GM12873 (cell line): ENCODE measurements around the gene TRIM45.

Source experiments
- TF ChIP-seq, protein P1 (sequence below): IDR thresholded peaks from 2 replicates; pipeline ENCODE4 v1.5.1; 2012; ENCODE audit warnings: low read depth, mild to moderate bottlenecking, moderate library complexity, low read length, control low read depth; ENCODE audit not compliant: insufficient read depth; ENCODE audit errors: missing control alignments

TRIM45 gene, protein sequence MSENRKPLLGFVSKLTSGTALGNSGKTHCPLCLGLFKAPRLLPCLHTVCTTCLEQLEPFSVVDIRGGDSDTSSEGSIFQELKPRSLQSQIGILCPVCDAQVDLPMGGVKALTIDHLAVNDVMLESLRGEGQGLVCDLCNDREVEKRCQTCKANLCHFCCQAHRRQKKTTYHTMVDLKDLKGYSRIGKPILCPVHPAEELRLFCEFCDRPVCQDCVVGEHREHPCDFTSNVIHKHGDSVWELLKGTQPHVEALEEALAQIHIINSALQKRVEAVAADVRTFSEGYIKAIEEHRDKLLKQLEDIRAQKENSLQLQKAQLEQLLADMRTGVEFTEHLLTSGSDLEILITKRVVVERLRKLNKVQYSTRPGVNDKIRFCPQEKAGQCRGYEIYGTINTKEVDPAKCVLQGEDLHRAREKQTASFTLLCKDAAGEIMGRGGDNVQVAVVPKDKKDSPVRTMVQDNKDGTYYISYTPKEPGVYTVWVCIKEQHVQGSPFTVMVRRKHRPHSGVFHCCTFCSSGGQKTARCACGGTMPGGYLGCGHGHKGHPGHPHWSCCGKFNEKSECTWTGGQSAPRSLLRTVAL

DNA sequence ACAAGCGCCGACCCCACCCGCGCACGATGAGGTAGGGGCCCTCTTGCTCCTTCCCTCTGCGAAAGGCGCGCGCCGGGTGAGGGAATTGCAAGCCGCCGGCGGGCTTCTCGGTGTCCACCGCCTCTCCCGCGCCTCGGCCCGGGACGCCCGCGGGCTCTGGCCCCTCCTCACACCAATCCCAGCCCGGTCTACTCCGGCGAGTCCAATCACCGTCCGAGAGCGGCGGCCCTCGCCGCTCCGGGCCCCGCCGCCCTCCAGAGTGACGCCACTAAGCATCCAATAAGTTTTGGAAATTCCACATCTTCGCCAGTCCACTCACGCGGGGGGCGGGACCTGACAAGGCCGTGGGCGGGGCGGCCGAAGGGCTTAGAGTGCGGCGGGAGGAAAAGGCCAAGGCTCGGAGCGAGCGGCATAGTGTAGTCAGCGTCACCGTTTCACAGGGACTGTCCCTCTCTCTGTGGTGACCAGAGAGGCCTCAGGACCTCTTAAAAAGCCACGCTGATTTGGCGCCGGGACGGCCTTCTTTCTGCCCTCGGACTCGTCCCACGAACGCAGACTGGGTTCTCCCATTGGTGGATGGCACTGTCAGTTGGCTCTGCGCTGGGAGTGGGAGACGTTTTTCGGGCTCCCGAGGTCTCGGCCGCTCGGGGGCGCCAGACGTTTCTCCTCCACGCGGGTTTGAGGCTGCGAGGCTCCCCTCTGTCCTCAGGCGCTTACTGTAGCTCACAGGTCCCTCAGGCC is at the start of gene TRIM45:
Gene TRIM45 (minus strand): TSS at position 161 of the 741 bp plus-strand sequence. CDS start 548 bp downstream, outside the sequence.
- TF ChIP-seq, protein P1, sequence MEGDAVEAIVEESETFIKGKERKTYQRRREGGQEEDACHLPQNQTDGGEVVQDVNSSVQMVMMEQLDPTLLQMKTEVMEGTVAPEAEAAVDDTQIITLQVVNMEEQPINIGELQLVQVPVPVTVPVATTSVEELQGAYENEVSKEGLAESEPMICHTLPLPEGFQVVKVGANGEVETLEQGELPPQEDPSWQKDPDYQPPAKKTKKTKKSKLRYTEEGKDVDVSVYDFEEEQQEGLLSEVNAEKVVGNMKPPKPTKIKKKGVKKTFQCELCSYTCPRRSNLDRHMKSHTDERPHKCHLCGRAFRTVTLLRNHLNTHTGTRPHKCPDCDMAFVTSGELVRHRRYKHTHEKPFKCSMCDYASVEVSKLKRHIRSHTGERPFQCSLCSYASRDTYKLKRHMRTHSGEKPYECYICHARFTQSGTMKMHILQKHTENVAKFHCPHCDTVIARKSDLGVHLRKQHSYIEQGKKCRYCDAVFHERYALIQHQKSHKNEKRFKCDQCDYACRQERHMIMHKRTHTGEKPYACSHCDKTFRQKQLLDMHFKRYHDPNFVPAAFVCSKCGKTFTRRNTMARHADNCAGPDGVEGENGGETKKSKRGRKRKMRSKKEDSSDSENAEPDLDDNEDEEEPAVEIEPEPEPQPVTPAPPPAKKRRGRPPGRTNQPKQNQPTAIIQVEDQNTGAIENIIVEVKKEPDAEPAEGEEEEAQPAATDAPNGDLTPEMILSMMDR: peak; percentile 82

DNA sequence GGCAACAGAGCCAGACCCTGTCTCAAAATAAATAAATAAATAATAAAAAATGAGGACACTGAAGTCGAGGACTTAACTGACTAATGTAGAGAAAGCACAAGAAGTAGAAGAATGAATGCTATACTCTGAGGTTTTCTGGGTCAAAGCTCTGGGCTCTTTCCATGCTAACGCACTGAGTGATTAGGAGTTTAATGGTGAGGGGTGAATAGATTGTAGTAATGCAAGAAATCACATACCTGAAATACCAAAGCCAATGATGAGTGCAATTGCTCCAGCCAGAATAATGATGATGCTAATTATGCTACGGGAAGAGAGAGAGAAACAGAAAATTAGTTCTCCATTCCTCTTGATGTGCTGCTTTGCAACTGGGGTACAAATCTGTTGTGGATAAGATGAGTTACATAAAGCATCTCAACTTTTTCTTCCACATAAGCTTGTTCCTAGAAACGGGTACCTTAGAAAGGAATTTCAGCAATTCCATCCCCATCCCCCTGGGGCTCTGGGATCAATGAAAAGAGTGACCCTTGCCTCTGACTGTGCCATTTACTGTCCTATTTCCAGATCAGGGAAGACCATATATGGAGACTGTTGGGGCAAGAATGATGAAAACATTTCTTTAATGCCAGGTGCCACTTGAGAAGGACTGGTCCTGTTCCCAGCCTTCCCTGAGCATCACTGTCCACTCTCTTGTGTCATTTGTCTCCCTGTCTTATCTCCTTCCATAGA is 48.5 kb upstream of the TRIM45 start:
- TF ChIP-seq, protein P1: no peak

DNA sequence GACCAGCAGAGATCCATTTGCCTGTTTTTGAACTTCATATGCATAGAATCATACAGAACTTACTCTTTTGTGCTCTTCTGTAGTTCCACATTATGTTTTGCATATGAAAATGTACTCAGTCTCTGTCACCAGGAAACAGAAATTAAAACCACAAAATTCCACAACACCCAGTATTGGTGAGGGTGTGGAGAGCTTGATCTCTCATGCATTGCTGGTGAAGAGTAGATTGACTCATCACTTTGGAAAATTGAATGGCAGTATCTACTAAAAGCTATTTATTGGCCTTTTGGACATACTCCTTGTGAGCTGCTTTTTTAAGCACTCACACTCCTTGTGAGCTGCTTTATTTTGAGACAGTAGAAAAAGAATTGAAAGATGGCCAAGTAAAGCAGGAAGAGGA is 45.9 kb upstream of the TRIM45 start:
- TF ChIP-seq, protein P1: no peak

DNA sequence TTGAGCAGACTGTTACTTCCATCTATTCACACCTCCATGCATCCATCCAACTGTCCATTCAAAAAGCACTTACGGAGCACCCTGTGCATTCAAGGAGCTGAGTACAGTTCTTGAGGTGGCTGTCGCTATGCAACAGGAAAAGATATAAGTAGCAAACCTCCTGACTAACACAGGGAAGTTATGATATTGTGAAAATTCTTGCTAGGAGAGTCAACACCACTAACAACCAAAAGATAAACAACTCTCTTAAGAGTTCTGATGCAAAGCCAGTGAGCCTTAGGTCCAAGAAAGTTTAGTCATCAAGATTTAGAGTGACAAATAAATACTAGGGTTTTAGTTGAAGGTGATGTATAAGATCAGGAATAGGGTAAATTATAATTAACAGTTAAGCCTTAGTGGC is 44.5 kb upstream of the TRIM45 start:
- TF ChIP-seq, protein P1: no peak

DNA sequence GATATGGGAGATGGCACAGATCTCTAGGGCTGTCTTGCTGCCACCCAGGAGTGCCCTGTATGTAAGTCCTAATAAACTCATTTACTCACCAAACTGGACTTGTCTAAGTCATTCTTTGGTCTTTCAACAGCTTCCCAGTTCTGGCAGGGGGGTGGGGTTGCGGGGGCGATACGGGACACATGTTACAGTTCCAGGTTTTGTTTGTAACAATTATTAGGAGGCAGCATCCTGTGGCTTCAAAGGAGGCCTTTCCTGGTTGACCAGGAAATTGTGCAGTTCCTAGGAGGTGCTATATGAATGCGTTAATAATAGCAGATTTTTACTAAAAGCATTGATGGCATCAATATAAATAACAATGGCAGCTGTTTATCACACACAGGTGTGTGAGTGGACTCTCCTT is 42.7 kb upstream of the TRIM45 start:
- TF ChIP-seq, protein P1: no peak

DNA sequence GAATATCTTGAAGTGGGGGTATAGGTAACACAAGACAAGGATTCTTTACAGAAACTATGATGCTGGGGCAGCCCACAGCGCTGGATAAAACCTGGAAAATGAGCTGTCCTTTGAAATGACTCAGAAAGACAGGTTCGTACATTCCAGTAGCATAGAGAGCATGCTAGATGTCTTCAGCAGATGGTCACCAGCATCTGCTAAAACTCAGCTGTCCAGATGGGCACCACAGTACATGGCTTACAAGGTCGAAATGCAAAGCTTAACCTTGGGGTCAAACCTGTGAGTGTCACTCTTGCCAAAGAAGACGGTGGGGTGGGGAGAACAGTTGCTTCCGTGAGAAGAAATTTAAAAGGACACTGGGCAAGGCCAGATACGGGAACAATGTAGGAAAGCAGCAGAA is 41.3 kb upstream of the TRIM45 start:
- TF ChIP-seq, protein P1: no peak
